Thyroid gland (tissue), 4 donors: ENCODE data around the gene LENG1. TPM values are rescaled to one million over a fixed set of nuclear protein-coding genes. Genes with fewer than 3 reads are reported as not detected.

ENCODE experiments used
- DNase-seq, 2 donors: peaks; one replicate each; pipeline ENCODE4 v3.0.0-alpha.2; 2019
- H3K27ac ChIP-seq, 3 donors: fragments of 200-600 bp; sonication (generic); 1 replicate in 2 of 3; 2 replicates in 1 of 3; pipeline ENCODE4 v1.5.1; 2016 to 2019; ENCODE audit warnings: mild to moderate bottlenecking in 1 of 3, moderate library complexity in 1 of 3
- H3K27me3 ChIP-seq: fragments of 200-600 bp; sonication (generic); one replicate; pipeline ENCODE4 v1.5.1; 2019
- H3K36me3 ChIP-seq, 2 donors: fragments of 200-600 bp; sonication (generic); one replicate each; pipeline ENCODE4 v1.5.1; 2016 to 2019
- H3K4me1 ChIP-seq, 2 donors: fragments of 200-600 bp; sonication (generic); one replicate each; pipeline ENCODE4 v1.5.1; 2017 to 2019
- H3K4me3 ChIP-seq, 3 donors: fragments of 200-600 bp; sonication (generic); replicated peaks in 1 of 3; 1 replicate in 2 of 3; 2 replicates in 1 of 3; pipeline ENCODE4 v1.5.1; 2016; ENCODE audit warnings: mild to moderate bottlenecking in 1 of 3
- H3K9me3 ChIP-seq: fragments of 200-600 bp; sonication (generic); one replicate; pipeline ENCODE4 v1.5.1; 2017
- CTCF ChIP-seq, 6 experiments: fragments of 200-600 bp in 3 of 6; fragments of 450-650 bp in 3 of 6; sonication (generic) in 3 of 6; IDR thresholded peaks; one replicate each; pipeline ENCODE4 v1.5.1; 2016 to 2019; ENCODE audit warnings: antibody characterized with exemption in 6 of 6, mild to moderate bottlenecking in 2 of 6, inconsistent platforms in 1 of 6, moderate library complexity in 1 of 6
- POLR2A ChIP-seq, 2 donors: fragments of 450-650 bp; IDR thresholded peaks; one replicate each; pipeline ENCODE4 v1.6.1; 2017; ENCODE audit warnings: antibody characterized with exemption in 2 of 2, mild to moderate bottlenecking in 2 of 2, moderate library complexity in 1 of 2
- WGBS, 2 donors: methylation state at CpG; one replicate each; pipeline ENCODE4 v1.1.5; 2017; 5-methylcytosine and 5-hydroxymethylcytosine counted together
- intact Hi-C: fragments of 100-400 bp; cut with DNase I; formaldehyde crosslinking; loops from one replicate; pipeline ENCODE4 v1.15.1; 2023
- total RNA-seq, 4 donors: library from RNA; depleted of rRNA; stranded (reverse); fragments of >200 nt; gene quantifications; one replicate each; pipeline ENCODE4 v1.2.3, GENCODE V29; 2016

Gene LENG1
- total RNA-seq, 4 donors from 2014 or later: 6.3 to 14.5 (median 8.2) TPM

- DNase-seq: no peak
- WGBS, 2 donors: 93 to 95% methylated on average over 32 to 39 of the region's 44 CpGs
- H3K36me3 ChIP-seq: peaks cover 75 to 76% of the 10 kb centered on the region in 2 donors
Observed at GRCh38 chr19:54127688-54128440, 31.7 kb downstream of the LENG1 start.

GRCh38 chr19:54125713-54126112, 33.8 kb downstream of the LENG1 start:
- no peaks in the 10 kb centered on the region for H3K9me3 ChIP-seq
- no peaks in the 10 kb centered on the region for H3K4me1 ChIP-seq
- peaks cover 80 to 81% of the 10 kb centered on the region in 2 donors for H3K36me3 ChIP-seq
- no peak for DNase-seq
- H3K4me3 ChIP-seq: no peak overlapping the region
- no peak overlapping the region for H3K27ac ChIP-seq
- 91 to 95% methylated on average over 6 to 9 of the region's 9 CpGs for WGBS, 2 donors
- intact Hi-C loops: no loop called here
- TF ChIP-seq POLR2A (IDR thresholded peaks at IDR 0.05): no peak
- TF ChIP-seq CTCF (IDR thresholded peaks at IDR 0.05): no peak
- no peaks in the 10 kb centered on the region for H3K27me3 ChIP-seq

More at GRCh38 chr19:54127688-54128440, 31.7 kb downstream of the LENG1 start:
- no peaks in the 10 kb centered on the region for H3K4me1 ChIP-seq
- no peak for TF ChIP-seq POLR2A (IDR thresholded peaks at IDR 0.05)
- no peak for TF ChIP-seq CTCF (IDR thresholded peaks at IDR 0.05)
- H3K9me3 ChIP-seq: no peaks in the 10 kb centered on the region
- H3K27ac ChIP-seq: no peak overlapping the region
- H3K4me3 ChIP-seq: no peak overlapping the region
- H3K27me3 ChIP-seq: no peaks in the 10 kb centered on the region
- intact Hi-C loops: no loop called here

- 95% methylated on average over 18 to 19 of the region's 19 CpGs for WGBS, 2 donors
- H3K4me3 ChIP-seq: no peak overlapping the region
- H3K27me3 ChIP-seq: no peaks in the 10 kb centered on the region
Observed at GRCh38 chr19:54124393-54124792, 35.1 kb downstream of the LENG1 start.

GRCh38 chr19:54123682-54124081, 35.8 kb downstream of the LENG1 start:
- Histone ChIP-seq H3K27me3 (no peaks in the 10 kb centered on the region), H3K9me3 (no peaks in the 10 kb centered on the region), H3K4me3 (no peak overlapping the region), H3K27ac (no peak overlapping the region), H3K36me3 (peaks cover 77 to 80% of the 10 kb centered on the region in 2 donors), H3K4me1 (no peaks in the 10 kb centered on the region)
- TF ChIP-seq POLR2A (IDR thresholded peaks at IDR 0.05) (no peak), CTCF (IDR thresholded peaks at IDR 0.05) (no peak)
- WGBS, 2 donors: 94 to 98% methylated on average over 16 of the region's 17 CpGs
- intact Hi-C loops: no loop called here
- DNase-seq: no peak

More at GRCh38 chr19:54124393-54124792, 35.1 kb downstream of the LENG1 start:
- DNase-seq: no peak
- TF ChIP-seq POLR2A (IDR thresholded peaks at IDR 0.05) (no peak), CTCF (IDR thresholded peaks at IDR 0.05) (no peak)
- no peaks in the 10 kb centered on the region for H3K4me1 ChIP-seq
- H3K36me3 ChIP-seq: peaks cover 82 to 85% of the 10 kb centered on the region in 2 donors
- H3K27ac ChIP-seq: no peak overlapping the region
- H3K9me3 ChIP-seq: no peaks in the 10 kb centered on the region
- intact Hi-C loops: no loop called here

- Histone ChIP-seq H3K9me3 (no peaks in the 10 kb centered on the region), H3K36me3 (peaks cover 53 to 62% of the 10 kb centered on the region in 2 donors), H3K27ac (no peak overlapping the region), H3K4me1 (peaks cover 5 to 10% of the 10 kb centered on the region in 2 donors), H3K27me3 (no peaks in the 10 kb centered on the region), H3K4me3 (no peak overlapping the region)
- DNase-seq: no peak
- WGBS, 2 donors: 90 to 97% methylated on average over 10 of the region's 10 CpGs
- intact Hi-C loops: no loop called here
- TF ChIP-seq POLR2A (IDR thresholded peaks at IDR 0.05): no peak
- no peak for TF ChIP-seq CTCF (IDR thresholded peaks at IDR 0.05)
Observed at GRCh38 chr19:54121259-54121658, 38.3 kb downstream of the LENG1 start.
